ENCODE data around the gene SCN1B.
"Not testable (repeated sequence)": the region's sequence is repeated elsewhere in the genome, so short reads cannot be mapped to it uniquely, and the experiment has no call there.

SCN1B gene

DNA sequence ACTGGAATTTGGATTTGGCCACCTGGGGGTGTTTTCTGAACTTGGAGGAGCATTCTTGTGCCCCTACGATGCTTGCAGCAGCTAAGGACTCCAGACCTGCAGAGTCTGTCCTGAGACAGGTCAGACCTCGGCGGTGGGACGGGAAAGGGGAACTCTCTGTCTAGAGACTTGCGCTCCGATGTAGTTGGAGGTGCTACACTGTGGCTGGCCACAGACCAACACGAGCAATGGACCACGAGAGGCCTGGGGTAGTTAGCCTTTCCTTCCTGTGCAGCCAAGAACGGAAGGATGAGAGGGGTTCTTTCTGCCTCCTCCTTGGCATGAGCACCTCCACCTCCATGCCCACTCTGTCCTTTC is 36.0 kb upstream of the SCN1B start:
- peaks cover 0 to 2% of the 10 kb centered on the region in 2 donors for H3K27me3 ChIP-seq (ENCODE audit: control insufficient read depth in 1 of 2, insufficient read depth in 2 of 2, low read length in 2 of 2)
- peaks cover 15% of the 10 kb centered on the region for H3K4me1 ChIP-seq (ENCODE audit: control insufficient read depth, insufficient read depth, low read length)
- no peak overlapping the region for H3K4me3 ChIP-seq (ENCODE audit: low read length in 2 of 2)
- no peak overlapping the region for H3K9ac ChIP-seq (ENCODE audit: low read length in 2 of 2)
- no peak overlapping the region for H3K27ac ChIP-seq (ENCODE audit: low read length)
- no peaks in the 10 kb centered on the region for H3K36me3 ChIP-seq (ENCODE audit: control insufficient read depth in 2 of 2, insufficient read depth in 2 of 2, low read length in 2 of 2)
- no peaks in the 10 kb centered on the region for H3K9me3 ChIP-seq (ENCODE audit: control insufficient read depth in 2 of 2, low read length in 2 of 2)

DNA sequence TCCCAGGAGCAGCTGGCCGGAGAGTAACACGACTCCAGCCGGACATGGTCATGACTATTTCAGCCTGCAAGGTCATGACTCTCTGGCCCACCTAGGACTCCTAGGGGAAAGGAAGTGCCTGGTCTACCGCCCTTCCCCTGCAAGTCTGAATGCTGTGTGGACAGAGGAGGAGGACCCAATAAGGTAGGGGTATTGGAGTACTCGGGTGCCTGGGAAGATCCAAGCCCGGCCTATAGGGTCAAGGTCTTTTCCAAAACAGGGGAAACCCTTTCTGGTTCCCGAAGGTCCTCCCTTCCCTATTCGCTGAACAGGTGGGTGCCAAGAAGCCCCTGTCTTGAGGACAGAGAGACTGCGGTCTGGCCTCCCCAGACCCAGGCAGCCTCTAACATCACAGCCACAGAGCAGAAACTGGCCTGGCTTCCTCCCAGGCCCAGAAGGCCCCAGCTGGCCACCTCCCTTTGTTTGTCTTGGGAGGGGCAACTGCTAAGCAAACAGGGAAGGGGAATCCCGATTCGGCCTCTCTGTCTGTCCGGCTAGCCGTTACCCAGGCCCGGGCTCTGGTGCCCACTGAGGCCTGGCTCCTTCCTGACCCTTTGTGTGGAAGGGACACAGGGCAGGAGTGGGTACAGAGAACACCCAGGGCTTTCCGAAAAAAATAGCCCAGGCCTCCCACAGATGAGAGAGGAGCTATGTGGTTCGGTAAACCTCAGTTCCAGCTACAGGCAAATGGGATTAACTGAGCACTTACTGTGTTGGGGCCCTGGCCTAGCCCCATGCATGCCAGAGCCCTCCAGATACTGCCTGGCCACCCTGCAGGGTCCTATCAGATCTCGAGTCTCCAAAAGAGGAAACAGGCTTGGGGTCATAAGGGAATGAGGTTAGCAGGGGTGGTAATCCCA is 35.4 kb upstream of the SCN1B start:
- Histone ChIP-seq H3K36me3 (ENCODE audit: control insufficient read depth in 2 of 2, insufficient read depth in 2 of 2, low read length in 2 of 2) (no peaks in the 10 kb centered on the region), H3K4me1 (ENCODE audit: control insufficient read depth, insufficient read depth, low read length) (peaks cover 20% of the 10 kb centered on the region), H3K4me3 (ENCODE audit: low read length in 2 of 2) (no peak overlapping the region), H3K9me3 (ENCODE audit: control insufficient read depth in 2 of 2, low read length in 2 of 2) (no peaks in the 10 kb centered on the region), H3K27me3 (ENCODE audit: control insufficient read depth in 1 of 2, insufficient read depth in 2 of 2, low read length in 2 of 2) (peaks cover 0 to 2% of the 10 kb centered on the region in 2 donors), H3K27ac (ENCODE audit: low read length) (peak overlapping the region; percentile 31), H3K9ac (ENCODE audit: low read length in 2 of 2) (no peak overlapping the region)

DNA sequence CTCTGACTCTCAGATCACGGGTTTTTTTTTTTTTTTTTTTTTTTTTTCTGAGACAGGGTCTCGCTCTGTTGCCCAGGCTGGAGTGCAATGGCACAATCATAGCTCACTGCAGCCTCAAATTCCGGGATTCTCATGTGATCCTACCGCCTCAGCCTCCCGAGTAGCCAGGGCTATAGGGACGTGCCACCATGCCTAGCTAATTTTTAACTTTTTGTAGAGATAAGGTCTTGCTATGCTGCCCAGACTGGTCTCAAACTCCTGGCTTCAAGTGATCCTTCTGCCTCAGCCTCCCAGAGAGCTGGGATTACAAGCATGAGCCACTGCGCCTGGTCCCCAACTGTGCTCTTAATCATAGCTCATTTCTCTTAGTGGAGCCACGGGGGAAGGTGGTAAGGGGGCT is 34.7 kb upstream of the SCN1B start:
- no peaks in the 10 kb centered on the region for H3K27me3 ChIP-seq (ENCODE audit: control insufficient read depth in 1 of 2, insufficient read depth in 2 of 2, low read length in 2 of 2)
- peaks cover 20% of the 10 kb centered on the region for H3K4me1 ChIP-seq (ENCODE audit: control insufficient read depth, insufficient read depth, low read length)
- no peaks in the 10 kb centered on the region for H3K9me3 ChIP-seq (ENCODE audit: control insufficient read depth in 2 of 2, low read length in 2 of 2)
- no peak overlapping the region for H3K4me3 ChIP-seq (ENCODE audit: low read length in 2 of 2)
- H3K9ac ChIP-seq (ENCODE audit: low read length in 2 of 2), result no peak overlapping the region
- peak overlapping the region; percentile 31 for H3K27ac ChIP-seq (ENCODE audit: low read length)
- no peaks in the 10 kb centered on the region for H3K36me3 ChIP-seq (ENCODE audit: control insufficient read depth in 2 of 2, insufficient read depth in 2 of 2, low read length in 2 of 2)

DNA sequence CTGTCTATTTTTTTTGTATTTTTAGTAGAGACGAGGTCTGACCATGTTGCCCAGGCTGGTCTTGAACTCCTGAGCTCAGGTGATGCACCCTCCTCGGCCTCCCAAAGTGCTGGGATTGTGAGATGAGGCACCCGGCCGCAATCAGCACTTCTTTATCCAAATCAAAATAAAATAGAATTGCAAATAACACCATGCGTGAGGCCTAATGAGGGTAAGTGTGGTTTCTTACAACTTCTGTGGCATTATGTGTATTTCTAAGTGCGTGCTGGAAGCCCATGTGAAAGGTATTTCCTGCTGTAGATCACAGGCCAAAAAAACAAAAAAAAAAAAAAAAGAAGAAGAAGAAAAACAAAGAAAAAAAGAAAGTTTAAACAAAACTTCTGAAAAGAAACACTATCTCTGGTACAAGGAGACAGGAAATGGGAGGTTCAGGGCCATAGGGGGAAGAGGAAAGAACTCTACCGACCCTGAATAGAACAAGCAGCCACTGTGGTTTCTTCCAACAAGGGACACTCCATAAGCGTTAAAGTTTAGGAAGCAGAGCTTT is 33.1 kb upstream of the SCN1B start:
- Histone ChIP-seq H3K4me1 (ENCODE audit: control insufficient read depth, insufficient read depth, low read length) (peaks cover 26% of the 10 kb centered on the region), H3K9ac (ENCODE audit: low read length in 2 of 2) (no peak overlapping the region), H3K4me3 (ENCODE audit: low read length in 2 of 2) (no peak overlapping the region)

DNA sequence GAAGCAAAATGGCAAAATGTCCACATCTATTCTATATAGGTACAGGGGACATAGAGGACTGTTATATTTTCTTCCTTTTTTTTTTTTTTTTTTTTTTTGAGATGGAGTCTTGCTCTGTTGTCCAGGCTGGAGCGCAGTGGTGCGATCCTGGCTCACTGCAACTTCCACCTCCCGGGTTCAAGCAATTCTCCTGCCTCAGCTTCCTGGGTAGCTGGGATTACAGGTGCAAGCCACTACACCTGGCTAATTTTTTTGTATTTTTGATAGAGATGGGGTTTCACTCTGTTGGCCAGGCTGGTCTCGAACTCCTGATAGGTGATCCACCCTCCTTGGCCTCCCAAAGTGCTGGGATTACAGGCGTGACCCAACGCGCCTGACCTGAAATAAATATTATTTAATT is 32.0 kb upstream of the SCN1B start:
- H3K36me3 ChIP-seq (ENCODE audit: control insufficient read depth in 2 of 2, insufficient read depth in 2 of 2, low read length in 2 of 2); H3K27me3 ChIP-seq (ENCODE audit: control insufficient read depth in 1 of 2, insufficient read depth in 2 of 2, low read length in 2 of 2); H3K4me3 ChIP-seq (ENCODE audit: low read length in 2 of 2); H3K9ac ChIP-seq (ENCODE audit: low read length in 2 of 2); H3K9me3 ChIP-seq (ENCODE audit: control insufficient read depth in 2 of 2, low read length in 2 of 2); H3K27ac ChIP-seq (ENCODE audit: low read length): not testable (repeated sequence)
- H3K4me1 ChIP-seq (ENCODE audit: control insufficient read depth, insufficient read depth, low read length), result peaks cover 32% of the 10 kb centered on the region

More for the DNA sequence above, 33.1 kb upstream of the SCN1B start:
- H3K27me3 ChIP-seq (ENCODE audit: control insufficient read depth in 1 of 2, insufficient read depth in 2 of 2, low read length in 2 of 2), result no peaks in the 10 kb centered on the region
- H3K27ac ChIP-seq (ENCODE audit: low read length), result no peak overlapping the region
- no peaks in the 10 kb centered on the region for H3K36me3 ChIP-seq (ENCODE audit: control insufficient read depth in 2 of 2, insufficient read depth in 2 of 2, low read length in 2 of 2)
- no peaks in the 10 kb centered on the region for H3K9me3 ChIP-seq (ENCODE audit: control insufficient read depth in 2 of 2, low read length in 2 of 2)

DNA sequence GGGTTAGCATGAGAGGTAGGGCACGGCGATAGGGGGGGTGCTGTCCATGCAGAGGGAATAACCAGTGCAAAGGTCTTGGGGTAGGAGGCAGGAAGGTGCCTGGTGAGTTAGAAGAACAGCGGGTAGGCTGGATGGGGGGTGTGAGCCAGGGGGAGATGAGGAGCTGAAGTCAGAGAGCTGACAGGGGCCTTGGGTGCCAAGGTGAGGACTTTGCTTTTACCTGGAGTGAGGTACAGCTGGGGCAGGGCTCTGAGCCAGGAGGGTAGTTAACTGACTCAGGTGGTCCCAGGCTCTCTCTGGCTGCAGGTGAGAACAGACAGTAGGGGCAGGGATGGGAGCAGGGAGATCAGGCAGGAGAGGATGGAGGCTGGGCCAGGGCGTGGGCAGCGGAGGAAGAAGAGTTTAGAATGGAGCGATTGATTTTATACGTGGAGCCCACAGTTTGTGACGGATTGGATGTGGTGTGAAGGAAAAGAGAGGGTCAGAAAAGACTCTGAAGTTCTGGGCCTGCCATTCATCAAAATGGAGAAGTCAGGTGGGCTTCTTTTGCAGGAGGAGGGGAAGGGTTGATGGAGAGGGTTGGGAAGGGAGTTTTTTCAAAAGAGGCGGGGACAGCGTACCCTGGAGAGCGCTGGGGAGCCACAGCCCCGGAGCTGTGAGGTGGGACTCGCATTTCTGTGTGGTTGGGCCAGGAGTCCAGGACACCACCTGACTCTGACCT is 31.3 kb upstream of the SCN1B start:
- peak overlapping the region; percentile 79 to 81 for H3K4me3 ChIP-seq (ENCODE audit: low read length in 2 of 2)
- peaks cover 38% of the 10 kb centered on the region for H3K4me1 ChIP-seq (ENCODE audit: control insufficient read depth, insufficient read depth, low read length)
- H3K9ac ChIP-seq (ENCODE audit: low read length in 2 of 2), result peak overlapping the region; percentile 98 to 99

DNA sequence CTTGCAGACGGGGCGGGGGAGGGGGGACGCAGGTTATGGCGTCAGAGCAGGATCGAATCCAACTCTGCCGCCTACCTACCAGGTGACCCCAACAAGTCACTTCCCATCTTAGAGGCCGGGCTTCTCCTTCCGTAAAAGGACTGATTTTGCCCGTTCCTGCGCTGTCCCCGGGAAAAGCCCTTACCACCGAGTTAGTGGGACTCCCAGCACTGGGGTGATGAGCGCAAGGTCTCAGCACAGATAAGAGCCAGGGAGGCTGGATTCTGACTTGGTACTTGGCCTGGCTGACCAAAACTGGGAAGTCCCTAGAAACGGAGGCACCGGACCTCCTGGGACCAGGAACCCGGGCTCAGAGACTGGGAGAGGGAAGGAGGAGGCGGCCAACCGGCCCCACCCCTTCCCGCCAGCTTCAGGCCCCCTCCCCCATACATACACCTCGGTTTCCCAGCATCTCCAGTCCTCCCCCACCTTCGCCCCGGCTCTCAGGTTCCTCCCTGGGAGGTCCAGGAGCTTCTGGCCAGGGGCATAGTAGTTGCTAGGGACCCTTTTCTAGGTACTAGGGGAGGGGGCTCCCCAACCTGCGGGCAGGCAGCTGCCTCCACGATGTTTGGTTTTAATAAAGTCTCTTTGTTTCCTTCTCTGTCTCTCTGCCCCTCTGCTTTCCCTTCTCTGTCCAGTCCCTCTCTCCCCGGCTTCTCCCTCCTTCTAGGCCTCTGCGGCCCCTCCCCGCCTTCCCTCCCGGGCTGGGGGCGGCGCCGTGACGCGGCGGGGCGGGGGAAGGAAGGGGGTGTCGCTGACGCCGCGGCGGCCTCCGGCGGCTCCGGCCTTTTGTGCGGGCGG is 30.6 kb upstream of the SCN1B start, which contains the start of gene GRAMD1A:
Gene GRAMD1A, plus strand, starts transcription at position 826 of the 840 bp plus-strand sequence. CDS start 156 bp downstream, outside the sequence.
- Histone ChIP-seq H3K9me3 (ENCODE audit: control insufficient read depth in 2 of 2, low read length in 2 of 2) (no peaks in the 10 kb centered on the region), H3K27me3 (ENCODE audit: control insufficient read depth in 1 of 2, insufficient read depth in 2 of 2, low read length in 2 of 2) (no peaks in the 10 kb centered on the region), H3K4me1 (ENCODE audit: control insufficient read depth, insufficient read depth, low read length) (peaks cover 42% of the 10 kb centered on the region), H3K36me3 (ENCODE audit: control insufficient read depth in 2 of 2, insufficient read depth in 2 of 2, low read length in 2 of 2) (no peaks in the 10 kb centered on the region), H3K27ac (ENCODE audit: low read length) (peak within 1 kb of the TSS; percentile 98), H3K9ac (ENCODE audit: low read length in 2 of 2) (peak within 1 kb of the TSS; percentile 98 to 99), H3K4me3 (ENCODE audit: low read length in 2 of 2) (peak within 1 kb of the TSS; percentile 81 to 84)

More for the DNA sequence above, 31.3 kb upstream of the SCN1B start:
- no peaks in the 10 kb centered on the region for H3K36me3 ChIP-seq (ENCODE audit: control insufficient read depth in 2 of 2, insufficient read depth in 2 of 2, low read length in 2 of 2)
- peak overlapping the region; percentile 98 for H3K27ac ChIP-seq (ENCODE audit: low read length)
- H3K27me3 ChIP-seq (ENCODE audit: control insufficient read depth in 1 of 2, insufficient read depth in 2 of 2, low read length in 2 of 2), result no peaks in the 10 kb centered on the region
- H3K9me3 ChIP-seq (ENCODE audit: control insufficient read depth in 2 of 2, low read length in 2 of 2), result no peaks in the 10 kb centered on the region

DNA sequence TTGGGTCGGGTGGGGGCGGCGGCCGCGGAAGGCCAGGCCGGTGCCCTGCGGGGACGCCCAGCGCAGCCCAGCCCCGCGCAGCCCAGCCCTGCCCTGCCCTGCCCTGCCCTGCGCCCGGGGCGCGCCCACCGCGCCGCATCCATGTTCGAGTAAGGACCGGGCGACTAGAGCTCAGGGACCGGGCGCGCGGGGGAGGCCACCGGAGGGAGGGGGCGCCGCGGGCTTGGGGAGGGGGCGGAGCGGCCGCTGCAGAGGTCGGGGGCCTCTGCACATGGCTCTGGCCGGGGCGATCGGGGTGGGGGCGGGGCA is 30.0 kb upstream of the SCN1B start:
- H3K27ac ChIP-seq (ENCODE audit: low read length), result peak overlapping the region; percentile 98
- no peaks in the 10 kb centered on the region for H3K36me3 ChIP-seq (ENCODE audit: control insufficient read depth in 2 of 2, insufficient read depth in 2 of 2, low read length in 2 of 2)
- no peaks in the 10 kb centered on the region for H3K27me3 ChIP-seq (ENCODE audit: control insufficient read depth in 1 of 2, insufficient read depth in 2 of 2, low read length in 2 of 2)
- H3K9me3 ChIP-seq (ENCODE audit: control insufficient read depth in 2 of 2, low read length in 2 of 2), result no peaks in the 10 kb centered on the region
- H3K4me3 ChIP-seq (ENCODE audit: low read length in 2 of 2), result peak overlapping the region in 1 of 2 donors; percentile 81
- peaks cover 38% of the 10 kb centered on the region for H3K4me1 ChIP-seq (ENCODE audit: control insufficient read depth, insufficient read depth, low read length)
- peak overlapping the region in 1 of 2 donors; percentile 91 for H3K9ac ChIP-seq (ENCODE audit: low read length in 2 of 2)

DNA sequence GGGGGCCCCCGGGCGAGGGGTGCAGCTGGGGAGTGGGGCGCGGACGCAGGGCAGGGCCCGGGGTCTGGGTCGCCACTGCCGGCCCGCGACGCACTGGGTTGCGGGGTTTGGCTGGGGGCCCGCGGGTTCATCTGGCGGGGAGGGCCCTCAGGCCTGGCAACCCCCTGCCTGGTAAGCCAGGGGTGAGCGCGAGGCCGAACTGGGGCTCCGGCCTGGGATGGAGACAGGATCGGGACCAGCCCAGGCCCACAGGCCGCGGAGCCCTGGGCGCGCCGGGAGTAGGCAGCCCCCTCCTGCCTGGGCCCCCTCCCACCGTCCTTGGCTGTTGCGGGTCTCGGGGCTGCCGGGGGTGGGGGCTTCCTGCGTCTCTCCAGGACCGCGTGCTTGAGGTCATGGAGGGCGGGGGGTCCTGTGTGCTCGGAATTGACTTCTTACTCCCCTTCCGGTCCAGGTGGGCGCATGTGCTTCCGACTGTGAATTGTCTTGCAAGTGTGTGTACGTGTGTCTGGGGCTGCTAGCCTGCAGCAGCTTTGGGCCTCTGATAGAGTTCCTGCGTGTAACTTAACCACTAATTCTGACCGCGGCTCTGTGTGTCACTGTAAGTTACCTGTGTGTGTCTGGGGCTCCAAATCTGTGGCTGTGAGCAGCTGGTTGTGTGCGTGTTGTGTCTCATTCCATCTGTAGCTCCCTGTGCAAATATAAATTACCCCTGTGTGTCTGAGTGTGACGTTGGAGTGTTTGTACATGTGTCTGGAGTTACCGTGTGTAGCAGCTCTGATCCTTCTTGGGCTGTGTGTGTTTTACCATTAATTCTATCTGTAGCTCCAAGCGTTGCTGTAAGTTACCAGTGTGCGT is 29.4 kb upstream of the SCN1B start:
- H3K36me3 ChIP-seq (ENCODE audit: control insufficient read depth in 2 of 2, insufficient read depth in 2 of 2, low read length in 2 of 2), result peaks cover 0 to 4% of the 10 kb centered on the region in 2 donors
- no peaks in the 10 kb centered on the region for H3K27me3 ChIP-seq (ENCODE audit: control insufficient read depth in 1 of 2, insufficient read depth in 2 of 2, low read length in 2 of 2)
- no peaks in the 10 kb centered on the region for H3K9me3 ChIP-seq (ENCODE audit: control insufficient read depth in 2 of 2, low read length in 2 of 2)
- peaks cover 40% of the 10 kb centered on the region for H3K4me1 ChIP-seq (ENCODE audit: control insufficient read depth, insufficient read depth, low read length)
- peak overlapping the region; percentile 77 for H3K27ac ChIP-seq (ENCODE audit: low read length)
- H3K9ac ChIP-seq (ENCODE audit: low read length in 2 of 2), result peak overlapping the region; percentile 85 to 91
- H3K4me3 ChIP-seq (ENCODE audit: low read length in 2 of 2), result peak overlapping the region; percentile 77 to 84
